ENCODE data around the gene ACTR1A.
"Not testable (repeated sequence)": the region's sequence is repeated elsewhere in the genome, so short reads cannot be mapped to it uniquely, and the experiment has no call there.

Gene ACTR1A

DNA sequence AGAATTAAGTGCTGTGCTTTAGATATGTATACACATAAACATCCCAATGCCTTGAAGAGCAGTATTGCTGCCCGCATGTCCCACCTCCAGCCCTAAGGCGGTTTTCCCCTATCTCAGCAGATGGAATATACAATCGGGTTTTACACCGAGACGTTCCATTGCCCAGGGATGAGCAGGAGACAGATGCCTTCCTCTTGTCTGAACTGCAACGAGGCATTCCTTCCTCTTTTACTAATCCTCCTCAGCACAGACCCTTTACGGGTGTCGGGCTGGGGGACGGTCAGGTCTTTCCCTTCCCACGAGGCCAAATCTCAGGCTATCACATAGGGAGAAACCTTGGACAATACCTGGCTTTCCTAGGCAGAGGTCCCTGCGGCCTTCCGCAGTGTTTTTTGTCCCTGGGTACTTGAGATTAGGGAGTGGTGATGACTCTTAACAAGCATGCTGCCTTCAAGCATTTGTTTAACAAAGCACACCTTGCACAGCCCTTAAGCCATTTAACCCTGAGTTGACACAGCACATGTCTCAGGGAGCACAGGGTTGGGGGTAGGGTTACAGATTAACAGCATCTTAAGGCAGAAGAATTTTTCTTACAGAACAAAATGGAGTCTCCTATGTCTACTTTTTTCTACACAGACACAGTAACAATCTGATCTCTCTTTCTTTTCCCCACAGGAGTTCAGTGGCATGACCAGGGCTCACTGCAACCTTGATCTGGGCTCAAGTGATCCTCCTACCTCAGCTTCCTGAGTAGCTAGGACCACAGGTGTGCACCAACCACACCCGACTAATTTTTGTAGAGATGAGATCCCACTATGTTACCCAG, 47.6 kb downstream of the ACTR1A start:
- not testable (repeated sequence) for DNase-seq (ENCODE audit: low read depth, low spot score)

DNA sequence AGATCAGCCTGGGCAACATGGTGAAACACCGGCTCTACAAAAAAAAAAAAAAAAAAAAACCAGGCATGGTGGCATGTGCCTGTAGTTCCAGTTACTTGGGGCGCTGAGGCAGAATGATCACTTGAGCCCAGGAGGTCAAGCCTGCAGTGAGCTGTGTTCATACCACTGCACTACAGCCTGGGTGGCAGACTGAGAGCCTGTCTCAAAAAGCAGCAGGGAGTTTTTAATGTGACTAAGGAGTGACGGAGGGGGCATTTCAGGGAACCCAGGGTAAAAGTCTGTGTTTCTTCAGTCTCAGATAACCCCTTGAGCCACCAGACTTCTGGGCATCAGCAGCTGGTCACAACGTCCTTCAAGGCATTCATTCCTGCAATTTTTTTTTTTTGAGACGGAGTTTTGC, 49.0 kb downstream of the ACTR1A start:
- no peak for DNase-seq (ENCODE audit: low read depth, low spot score)

DNA sequence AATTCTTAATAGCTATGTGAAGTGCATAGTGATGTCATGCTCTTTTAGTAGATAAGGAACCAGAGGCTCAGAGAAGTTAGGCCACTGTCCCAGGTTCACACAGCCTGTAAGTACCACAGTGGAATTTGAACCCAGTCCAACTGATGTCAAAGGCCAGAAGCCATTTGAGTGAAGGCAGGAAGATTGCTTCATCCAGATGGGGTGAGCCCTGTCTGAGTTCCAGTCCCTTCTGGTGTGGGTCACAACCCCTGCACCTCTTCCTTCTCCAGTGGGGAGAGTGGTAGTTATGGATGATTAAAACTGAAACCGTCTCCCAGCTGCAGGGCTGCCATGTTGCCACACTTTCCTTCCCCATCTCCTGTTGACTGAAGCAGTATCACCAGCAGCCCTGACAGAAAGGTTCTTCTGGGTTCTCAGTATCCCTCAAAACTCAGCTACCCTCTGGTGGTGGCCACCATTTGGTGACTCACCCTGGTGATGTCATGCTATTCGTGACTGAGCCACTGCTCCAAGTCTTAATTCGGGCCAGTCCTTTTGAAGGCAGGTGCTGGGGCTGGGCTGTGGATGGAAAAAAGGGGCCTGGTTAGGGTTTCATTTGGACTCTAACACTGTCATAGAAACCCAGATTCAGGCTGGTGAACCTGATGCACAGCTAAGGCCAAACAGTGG, 49.7 kb downstream of the ACTR1A start:
- DNase-seq (ENCODE audit: low read depth, low spot score): no peak

DNA sequence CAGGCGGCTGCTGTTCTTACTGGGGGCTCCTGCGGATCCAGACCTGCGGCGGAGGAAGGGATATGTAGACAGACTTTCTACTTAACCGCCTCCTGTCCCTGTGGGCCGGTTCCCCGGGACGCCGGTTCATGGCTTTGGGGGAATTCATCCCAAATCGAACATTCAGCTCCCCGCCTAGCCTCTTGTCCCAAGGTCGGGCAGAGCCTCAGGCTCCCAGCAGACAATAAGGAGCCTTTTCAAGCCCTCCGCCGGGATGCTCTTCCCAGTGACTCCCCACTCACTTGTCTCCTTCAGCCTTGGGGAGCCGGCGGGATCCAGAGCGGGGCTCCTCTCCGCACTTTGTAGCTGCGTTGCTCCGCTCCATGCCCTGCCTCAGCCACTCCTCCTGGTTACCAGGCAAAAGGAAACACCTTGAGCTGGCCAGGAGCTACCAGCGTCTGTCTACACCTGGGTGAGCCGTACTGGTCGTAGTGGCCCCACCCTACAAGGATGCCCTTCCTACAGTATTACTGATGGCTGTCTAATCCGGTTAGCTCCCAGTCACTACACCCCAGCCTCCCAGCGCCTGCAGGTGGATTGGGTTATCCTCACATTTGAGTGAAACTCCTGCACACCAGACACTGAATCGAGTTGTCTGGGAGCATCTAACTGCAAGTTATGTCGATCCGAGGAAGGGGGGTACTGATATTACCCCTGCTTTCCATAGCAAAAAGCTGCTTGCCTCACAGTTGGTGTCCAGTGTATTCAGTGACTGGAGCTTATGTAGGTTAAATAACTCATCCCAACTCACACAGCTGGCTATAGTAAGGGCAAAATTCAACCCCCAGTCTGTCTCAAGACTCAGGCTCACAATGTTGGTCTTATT, 51.2 kb downstream of the ACTR1A start, which contains the start of gene C10orf95:
TSS of gene C10orf95 (minus strand) at position 439 of the 865 bp plus-strand sequence. CDS start 450 bp downstream, outside the sequence.
- no peak for DNase-seq (ENCODE audit: low read depth, low spot score)

DNA sequence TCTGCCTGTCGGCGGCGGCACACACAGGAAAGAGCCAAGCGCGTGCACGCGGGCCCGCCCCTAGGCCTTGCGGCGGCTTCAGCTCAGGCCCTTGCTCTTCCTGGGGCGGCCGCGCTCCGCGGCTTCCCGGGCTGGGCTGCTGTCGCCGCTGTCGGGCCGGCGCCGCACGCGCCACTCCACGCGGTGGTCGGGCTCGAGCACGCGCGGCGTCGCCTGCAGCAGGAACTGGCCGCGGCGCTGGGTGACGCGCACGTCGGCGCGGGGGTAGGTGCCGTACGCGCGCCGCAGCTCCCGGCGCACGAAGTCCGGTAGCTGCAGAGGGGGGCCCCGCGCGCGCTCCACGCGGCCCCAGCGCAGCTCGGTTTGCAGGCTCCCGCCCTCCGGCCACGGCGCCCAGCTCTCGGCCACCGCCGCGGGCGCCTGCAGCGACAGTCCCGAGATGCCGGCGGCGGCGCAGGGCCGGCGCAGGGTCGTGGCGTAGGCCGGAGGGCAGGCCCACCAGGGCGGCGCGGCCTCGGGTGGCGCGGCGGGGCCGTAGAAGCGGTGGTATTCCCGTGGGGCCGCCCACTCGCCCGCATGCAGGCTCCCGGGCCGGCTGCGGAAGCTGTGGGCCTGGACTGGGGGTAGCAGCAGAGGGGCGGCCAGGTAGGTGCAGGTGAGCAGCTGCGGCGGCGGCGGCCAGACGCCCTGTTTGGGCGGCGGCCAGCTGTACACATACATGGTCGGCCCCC, 52.0 kb downstream of the ACTR1A start:
- no peak for DNase-seq (ENCODE audit: low read depth, low spot score)

DNA sequence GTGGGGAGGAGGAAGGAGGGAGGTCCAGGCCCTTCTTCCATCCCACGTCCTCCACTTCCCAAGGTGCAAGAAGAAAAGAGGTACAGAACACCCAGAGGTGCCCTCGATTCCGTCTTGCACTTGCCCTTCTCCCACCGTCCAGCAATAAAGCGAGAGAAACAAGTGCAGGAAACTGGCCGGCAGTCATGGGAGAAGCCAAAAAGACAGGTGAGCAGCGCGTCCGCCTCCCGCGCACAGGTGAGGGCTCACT, 52.5 kb downstream of the ACTR1A start:
- no peak for DNase-seq (ENCODE audit: low read depth, low spot score)

DNA sequence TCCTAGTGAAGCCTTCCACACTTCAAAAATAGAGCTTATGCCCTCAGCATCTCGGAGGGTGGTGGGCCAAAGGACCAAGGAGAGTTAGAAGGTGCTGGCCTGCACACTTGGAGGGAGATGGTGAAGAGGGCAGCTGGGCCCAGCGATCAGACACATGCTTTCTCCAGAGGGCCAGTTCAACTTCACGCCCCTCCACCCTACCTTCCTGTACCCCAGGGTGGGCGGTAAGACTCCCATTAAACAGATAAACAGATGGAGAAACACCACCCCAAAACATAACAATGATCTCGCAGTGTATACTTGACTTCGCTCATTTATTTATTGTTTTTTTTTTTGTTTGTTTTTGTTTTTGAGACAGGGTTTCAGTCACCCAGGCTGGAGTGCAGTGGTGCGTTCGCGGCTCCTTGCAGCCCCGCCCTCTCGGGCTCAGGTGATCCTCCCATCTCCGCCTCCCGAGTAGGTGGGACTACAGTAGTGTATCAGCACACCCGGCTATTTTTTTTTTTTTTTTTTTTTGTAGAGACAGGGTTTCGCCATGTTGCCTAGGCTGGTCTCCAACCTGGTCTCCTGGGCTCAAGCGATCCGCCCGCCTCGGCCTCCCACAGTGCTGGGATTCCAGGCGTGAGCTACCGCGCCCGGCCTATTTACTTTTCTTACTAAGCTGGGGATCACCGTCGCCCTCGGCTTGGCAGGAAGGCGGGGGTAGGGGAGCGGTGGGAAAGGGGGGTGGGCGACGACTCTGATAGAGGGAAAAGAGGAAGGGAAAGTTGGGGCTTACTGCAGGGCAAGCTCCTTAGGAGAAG, 53.0 kb downstream of the ACTR1A start:
- no peak for DNase-seq (ENCODE audit: low read depth, low spot score)

DNA sequence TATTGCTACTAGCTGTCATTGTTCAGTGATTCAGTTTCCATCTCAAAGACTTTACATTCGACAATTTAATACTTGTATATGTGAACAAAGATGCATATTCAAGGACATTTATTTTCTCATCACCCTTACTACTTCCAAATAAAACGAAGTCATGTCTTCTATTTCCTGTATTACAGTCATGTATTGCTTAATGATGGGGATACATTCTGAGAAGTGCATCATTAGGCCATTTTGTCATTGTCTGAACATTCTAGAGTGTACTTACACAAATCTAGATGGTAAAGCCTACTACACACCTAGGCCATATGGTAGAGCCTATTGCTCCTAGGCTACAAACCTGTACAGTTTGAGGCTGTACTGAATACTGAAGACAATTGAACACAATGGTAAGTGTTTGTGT, 57.7 kb downstream of the ACTR1A start:
- no peak for DNase-seq (ENCODE audit: low read depth, low spot score)

DNA sequence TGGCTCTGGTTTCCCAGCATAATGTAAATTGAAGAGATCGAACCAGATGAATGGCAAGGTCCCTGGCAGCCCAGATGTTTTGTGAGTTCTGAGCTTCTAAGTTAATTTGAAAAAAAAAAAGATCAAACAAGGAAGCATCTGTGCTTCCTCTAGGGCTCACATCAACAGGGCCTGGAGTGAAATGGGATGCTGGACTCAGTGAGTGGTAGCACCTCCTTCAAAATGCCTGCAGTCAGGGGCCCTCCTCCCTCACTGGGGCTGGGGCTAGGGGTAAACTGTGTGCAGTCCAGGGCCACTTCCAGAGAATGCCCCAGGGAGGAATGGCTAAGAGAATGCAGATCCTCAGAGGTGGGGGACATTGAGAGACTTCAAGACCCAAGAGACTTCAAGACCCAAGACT, 64.1 kb downstream of the ACTR1A start:
- no peak for DNase-seq (ENCODE audit: low read depth, low spot score)

DNA sequence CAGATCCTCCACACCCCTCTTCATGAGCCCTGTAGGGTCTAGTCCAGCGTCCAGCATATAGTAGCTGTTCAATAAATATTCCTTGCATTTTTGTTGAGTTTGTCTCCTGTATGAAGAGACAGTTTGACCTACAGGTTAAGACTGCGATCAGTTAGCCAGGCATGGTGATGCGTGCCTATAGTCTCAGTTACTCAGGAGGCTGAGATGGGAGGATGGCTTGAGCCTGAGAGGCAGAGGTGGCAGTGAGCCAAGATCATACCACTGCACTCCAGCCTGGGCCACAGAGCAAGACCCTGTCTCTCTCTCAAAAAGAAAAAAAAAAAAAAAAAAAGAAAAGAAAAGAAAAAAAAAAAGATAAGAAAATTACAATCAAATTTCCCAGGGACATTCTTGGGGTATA, 65.0 kb downstream of the ACTR1A start:
- DNase-seq (ENCODE audit: low read depth, low spot score): no peak

DNA sequence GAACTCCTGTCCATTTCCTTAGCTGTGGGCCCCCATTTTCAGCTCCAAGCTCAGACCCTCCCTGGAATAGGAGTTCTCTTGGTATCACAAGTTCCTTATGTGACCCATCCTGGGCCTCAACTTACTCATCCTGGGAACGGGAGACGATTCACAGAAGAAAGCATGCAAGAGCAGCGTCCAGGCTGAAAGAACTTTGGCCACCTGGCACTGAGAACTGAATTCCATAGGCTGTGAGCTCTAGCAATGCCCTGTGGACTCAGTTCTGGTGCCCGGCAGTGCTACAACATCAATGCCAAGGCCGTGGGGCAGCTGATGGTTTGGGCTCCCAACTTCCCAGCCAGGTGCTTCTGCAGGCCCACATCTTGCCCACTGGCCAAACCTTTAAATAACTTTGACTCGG, 66.2 kb downstream of the ACTR1A start:
- no peak for DNase-seq (ENCODE audit: low read depth, low spot score)

DNA sequence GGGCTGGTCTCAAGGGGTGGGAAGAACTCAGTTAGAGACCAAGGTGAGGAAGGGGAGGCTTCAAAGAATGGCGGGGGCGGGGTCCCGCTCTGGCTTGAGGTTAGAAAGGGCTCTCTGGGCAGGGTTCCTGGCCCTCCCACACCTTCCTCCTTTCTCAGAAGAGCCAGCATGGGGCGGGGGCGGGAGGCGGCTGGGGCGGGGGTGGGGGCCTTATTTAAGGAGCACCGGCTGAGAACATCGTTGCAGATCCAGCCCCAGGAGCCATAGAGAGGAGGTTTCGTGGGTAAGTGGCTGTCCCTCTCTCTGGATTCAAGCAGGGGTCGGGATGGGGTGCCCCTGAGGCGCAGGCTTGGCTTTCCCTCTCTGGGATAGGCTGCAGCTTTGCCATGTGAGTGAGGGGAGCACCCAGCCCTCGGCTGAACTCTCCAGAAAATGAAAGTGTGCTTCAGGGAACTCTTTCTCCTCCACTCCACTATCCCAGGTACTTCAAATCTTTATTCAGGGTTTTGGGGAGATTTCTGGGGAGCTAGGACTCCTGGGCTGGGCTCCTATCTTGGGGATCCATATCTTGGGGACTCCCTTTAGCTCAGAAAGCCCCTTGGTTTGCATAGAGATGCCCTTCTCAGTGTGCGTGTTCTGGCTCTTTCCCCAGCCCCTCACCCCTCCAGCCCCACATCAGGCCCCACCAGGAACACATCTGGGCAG, 66.8 kb downstream of the ACTR1A start:
- DNase-seq (ENCODE audit: low read depth, low spot score): no peak

DNA sequence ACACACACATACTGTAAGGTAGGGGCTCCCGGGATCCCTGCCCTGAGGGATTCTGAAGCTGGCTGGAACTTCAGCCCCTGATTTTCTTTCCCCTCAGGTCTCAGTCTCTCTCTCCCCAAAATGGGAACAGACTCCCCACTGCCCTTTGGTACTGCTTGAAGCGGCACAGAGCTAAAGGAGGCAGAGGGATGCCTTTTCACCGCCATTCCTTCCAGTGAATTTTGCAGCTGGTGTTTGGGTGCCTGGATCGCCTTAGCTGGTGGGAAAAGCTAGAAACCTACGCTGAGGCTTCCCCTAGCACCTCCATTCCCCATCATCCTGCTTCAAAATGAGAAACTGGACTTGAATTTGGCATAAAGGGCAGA, 67.4 kb downstream of the ACTR1A start:
- no peak for DNase-seq (ENCODE audit: low read depth, low spot score)

DNA sequence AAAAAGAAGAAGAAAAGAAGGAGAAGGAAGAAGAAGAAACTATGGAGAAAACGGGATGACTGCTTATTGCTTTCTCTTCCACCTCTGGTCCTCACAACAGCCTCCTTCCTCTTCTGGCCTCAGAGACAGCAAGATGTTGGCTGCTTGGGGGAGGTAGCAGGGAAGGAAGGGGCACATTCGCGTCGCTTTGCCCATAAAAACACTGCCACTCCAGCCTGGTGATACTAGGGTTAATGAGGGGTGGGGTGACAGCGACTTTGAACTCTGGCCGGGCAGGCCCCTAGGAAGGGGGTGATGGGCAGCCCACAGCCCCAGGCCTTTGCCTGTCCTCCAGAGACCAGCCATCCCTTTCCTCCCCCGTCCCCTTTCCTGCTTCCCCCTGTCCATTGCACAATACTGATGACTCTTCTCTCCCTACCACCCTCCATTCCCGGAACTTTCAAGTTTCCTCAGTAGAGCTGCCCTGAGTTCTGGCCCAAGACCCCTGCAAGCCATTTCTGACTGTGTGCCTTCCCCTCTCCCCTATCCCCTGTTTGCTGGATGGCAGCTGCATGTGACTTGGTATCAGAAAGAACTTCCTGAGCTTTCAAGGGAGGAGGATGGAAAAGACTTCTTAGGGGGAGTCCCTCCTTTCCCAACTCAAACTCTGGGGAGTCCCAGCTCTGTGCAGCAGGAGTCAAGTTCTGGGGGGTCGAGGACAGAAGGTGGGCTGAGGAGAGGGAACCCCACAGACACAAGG, 67.9 kb downstream of the ACTR1A start:
- no peak for DNase-seq (ENCODE audit: low read depth, low spot score)

DNA sequence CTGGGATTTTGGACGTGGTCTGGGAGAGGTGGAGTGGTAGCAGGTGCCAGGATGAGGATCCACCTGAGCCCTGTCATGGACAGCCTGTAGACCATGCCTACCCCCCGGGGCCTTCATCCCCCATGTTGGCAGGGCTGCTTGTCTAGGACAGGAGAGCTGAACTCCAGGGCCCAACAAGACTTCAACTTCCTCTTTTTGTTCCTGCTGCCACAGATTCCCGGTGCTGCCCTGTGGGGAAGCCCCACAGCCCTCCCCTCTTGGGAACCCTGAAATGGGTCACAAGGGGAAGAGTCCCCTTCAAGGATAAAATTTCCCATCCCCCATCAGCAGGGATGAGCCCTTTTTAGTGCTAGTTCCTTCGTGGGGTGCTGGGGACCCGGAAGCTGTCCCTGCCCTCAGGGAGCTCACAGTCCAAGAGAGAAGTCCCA, 68.9 kb downstream of the ACTR1A start:
- DNase-seq (ENCODE audit: low read depth, low spot score): no peak

DNA sequence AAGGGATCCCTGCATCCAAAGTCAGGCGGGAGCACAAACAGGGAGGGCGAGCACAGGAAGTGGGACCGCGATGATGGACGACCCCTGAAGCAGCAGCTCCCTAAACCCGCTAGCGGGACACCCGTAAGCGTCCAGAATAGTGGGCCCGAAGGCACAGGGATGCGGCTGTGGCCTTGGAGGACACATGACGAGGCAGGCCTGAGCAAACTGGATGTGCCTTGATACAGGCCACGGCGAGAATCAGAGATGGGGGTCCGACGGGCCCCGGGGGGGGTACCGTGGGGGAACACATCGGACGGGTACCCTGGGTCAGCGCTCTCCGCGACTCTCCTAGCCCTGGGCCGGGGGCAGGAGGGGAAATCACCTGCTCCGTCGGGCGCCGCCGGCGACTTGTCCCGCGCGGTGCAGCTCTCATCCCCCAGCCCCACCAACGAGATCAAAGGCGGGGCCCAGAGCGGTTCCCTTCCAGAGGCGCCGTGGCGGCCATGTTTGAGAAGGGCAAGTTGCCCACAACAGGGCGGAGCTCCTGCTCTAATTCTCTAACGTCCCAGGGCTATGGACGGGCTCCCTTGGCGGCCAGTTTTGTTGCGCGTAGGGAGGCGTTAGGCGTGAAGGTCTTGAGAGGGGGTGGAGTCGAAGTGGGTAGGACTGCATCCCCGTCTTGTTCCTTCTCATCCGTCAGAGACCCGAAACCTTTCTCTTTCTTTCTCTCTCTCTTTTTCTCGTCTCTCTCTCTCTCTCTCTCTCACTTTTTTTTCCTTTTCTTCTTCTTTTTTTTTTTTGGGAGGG, 70.2 kb downstream of the ACTR1A start, which contains the start of gene CUEDC2:
TSS of gene CUEDC2 (minus strand) at position 413 of the 789 bp plus-strand sequence. CDS start 7,386 bp downstream, outside the sequence.
- peak; percentile 90 for DNase-seq (ENCODE audit: low read depth, low spot score)

DNA sequence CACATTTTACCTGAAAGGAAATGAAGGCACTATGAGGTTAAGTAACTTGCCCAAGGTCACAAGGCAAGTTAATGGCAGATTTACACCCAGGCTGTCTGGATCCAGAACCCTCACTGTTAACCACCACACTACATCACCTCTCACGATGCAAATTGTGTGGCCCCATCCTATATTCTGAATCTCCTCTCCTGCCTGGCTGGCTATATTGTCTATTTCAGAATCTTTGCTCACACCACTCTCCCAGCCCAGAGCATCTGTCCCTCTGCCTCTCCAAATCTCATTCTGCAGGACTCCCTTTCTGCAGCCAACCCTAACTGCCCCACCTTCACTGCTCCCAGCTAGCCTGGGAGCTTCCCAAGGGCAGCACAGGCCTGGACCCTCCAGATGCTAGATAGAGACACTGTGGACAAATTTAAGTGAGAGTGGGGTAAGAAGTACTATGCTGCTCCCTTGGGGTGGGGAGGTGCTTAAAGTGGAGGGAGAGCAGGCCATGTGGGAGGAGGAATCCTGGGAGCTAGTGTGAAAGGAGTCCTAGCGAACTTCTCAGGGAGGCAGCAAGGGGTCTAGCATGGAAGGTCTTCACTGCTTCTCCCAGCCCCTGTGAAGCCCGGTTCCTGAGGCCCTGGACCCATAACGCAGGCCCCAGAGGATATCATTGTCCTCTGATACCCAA, 70.9 kb downstream of the ACTR1A start:
- DNase-seq (ENCODE audit: low read depth, low spot score): no peak

DNA sequence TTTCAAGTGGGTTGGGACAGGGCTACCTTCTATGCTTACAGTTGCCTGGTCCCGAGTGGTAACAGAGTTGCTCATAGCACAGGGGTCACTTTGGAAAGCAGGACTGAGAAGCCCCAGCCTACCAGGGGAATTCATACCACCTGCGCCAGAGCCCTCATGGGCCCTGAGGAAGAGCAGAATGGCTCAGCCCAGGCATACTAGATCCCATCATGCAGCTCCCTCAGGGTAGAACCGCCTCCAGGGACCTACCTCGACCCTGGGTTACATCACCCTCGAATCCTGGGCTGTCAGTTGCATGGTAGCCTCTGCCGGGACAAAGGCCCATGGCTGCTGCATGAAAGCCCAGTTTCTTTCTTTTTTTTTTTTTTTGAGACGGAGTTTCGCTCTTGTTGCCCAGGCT, 73.0 kb downstream of the ACTR1A start:
- DNase-seq (ENCODE audit: low read depth, low spot score): no peak

Data from iPS DF 19.7 (cell line).